HepG2 (cell line): Measurements from ENCODE around the gene SSU72. TPM values are rescaled to one million over a fixed set of nuclear protein-coding genes. Genes with fewer than 3 reads are reported as not detected.

Source experiments
- BRD4 ChIP-seq: sonication (generic); formaldehyde crosslinking; IDR thresholded peaks from 2 replicates; pipeline ENCODE4 v1.4.0; 2020; ENCODE audit warnings: missing genetic modification reagents
- ETV6 ChIP-seq: sonication (generic); formaldehyde crosslinking; conservative IDR thresholded peaks from 2 replicates; pipeline ENCODE4 v1.4.0; 2020; ENCODE audit warnings: missing genetic modification reagents
- NCOA5 ChIP-seq: sonication (generic); formaldehyde crosslinking; IDR thresholded peaks from 2 replicates; pipeline ENCODE4 v1.4.0; 2020; ENCODE audit warnings: missing genetic modification reagents
- PBX2 ChIP-seq: IDR thresholded peaks from 2 replicates; pipeline ENCODE4 v1.6.1; 2016; ENCODE audit warnings: control low read depth
- PREB ChIP-seq: sonication (generic); formaldehyde crosslinking; IDR thresholded peaks from 2 replicates; pipeline ENCODE4 v1.4.0; 2020; ENCODE audit warnings: missing genetic modification reagents
- REL ChIP-seq: sonication (generic); formaldehyde crosslinking; conservative IDR thresholded peaks from 2 replicates; pipeline ENCODE4 v1.8.0; 2022; ENCODE audit warnings: mild to moderate bottlenecking, missing genetic modification reagents, moderate library complexity
- SMARCE1 ChIP-seq: fragments of 450-650 bp; IDR thresholded peaks from 2 replicates; pipeline ENCODE4 v1.6.1; 2017; ENCODE audit warnings: borderline replicate concordance
- YEATS2 ChIP-seq: sonication (generic); formaldehyde crosslinking; IDR thresholded peaks from 2 replicates; pipeline ENCODE4 v1.4.0; 2020; ENCODE audit warnings: missing genetic modification reagents, borderline replicate concordance
- ZBTB34 ChIP-seq: sonication (generic); formaldehyde crosslinking; IDR thresholded peaks from 2 replicates; pipeline ENCODE4 v1.8.0; 2022; ENCODE audit warnings: mild to moderate bottlenecking, missing genetic modification reagents
- ZEB1 ChIP-seq: IDR thresholded peaks from 2 replicates; pipeline ENCODE4 v1.6.1; 2012; ENCODE audit warnings: mild to moderate bottlenecking, low read depth, inconsistent platforms; ENCODE audit not compliant: insufficient replicate concordance
- ZFP36 ChIP-seq: fragments of 150-350 bp; IDR thresholded peaks from 2 replicates; pipeline ENCODE4 v1.6.1; 2018; ENCODE audit warnings: borderline replicate concordance, low read length, low read depth; ENCODE audit not compliant: partially characterized antibody
- ZNF230 ChIP-seq: sonication (generic); formaldehyde crosslinking; IDR thresholded peaks from 2 replicates; pipeline ENCODE4 v1.4.0; 2020; ENCODE audit warnings: mild to moderate bottlenecking, missing genetic modification reagents
- ZNF281 ChIP-seq: sonication (generic); formaldehyde crosslinking; IDR thresholded peaks from 2 replicates; pipeline ENCODE4 v1.4.0; 2020; ENCODE audit warnings: missing genetic modification reagents, borderline replicate concordance
- ZNF543 ChIP-seq: sonication (generic); formaldehyde crosslinking; IDR thresholded peaks from 2 replicates; pipeline ENCODE4 v1.4.0; 2020; ENCODE audit warnings: mild to moderate bottlenecking, missing genetic modification reagents
- polyA plus RNA-seq, 8 experiments: library from polyadenylated mRNA; depleted of rRNA in 3 of 8; stranded (reverse) in 7 of 8; unstranded in 1 of 8; fragments of >200 nt; fragmentation: Illumina TruSeq in 4 of 8; extraction: Trizol in 4 of 8; gene quantifications; 2 replicates each; pipeline versions ENCODE4 v1.2.1 to v1.2.3, GENCODE V29; 2011 to 2016; ENCODE audit warnings: low read depth in 4 of 8, missing spikeins in 1 of 8, mixed read lengths in 1 of 8; ENCODE audit not compliant: insufficient read depth in 1 of 8
- total RNA-seq, 5 experiments: library from RNA; depleted of rRNA; stranded (reverse); fragments of >200 nt; fragmentation: Illumina TruSeq; extraction: Trizol; gene quantifications; 2 replicates each; pipeline ENCODE4 v1.2.3, GENCODE V29; 2016; ENCODE audit warnings: low read depth in 1 of 5
- TF ChIP-seq, protein P1 (sequence below): sonication (generic); formaldehyde crosslinking; IDR thresholded peaks from 2 replicates; pipeline ENCODE4 v1.4.0; 2020; ENCODE audit warnings: missing genetic modification reagents
- TF ChIP-seq, protein P2 (sequence below): sonication (generic); formaldehyde crosslinking; IDR thresholded peaks from 2 replicates; pipeline ENCODE4 v1.4.0; 2020; ENCODE audit warnings: missing genetic modification reagents
- TF ChIP-seq, protein P3 (sequence below): sonication (generic); formaldehyde crosslinking; IDR thresholded peaks from 2 replicates; pipeline ENCODE4 v1.4.0; 2020; ENCODE audit warnings: missing genetic modification reagents

Gene SSU72
- total and polyA plus RNA-seq, 2 of the 13 experiments (the other 11 are each of a cell fraction or from before 2014, with no cell fraction given): 42.8 to 67.1 TPM

DNA sequence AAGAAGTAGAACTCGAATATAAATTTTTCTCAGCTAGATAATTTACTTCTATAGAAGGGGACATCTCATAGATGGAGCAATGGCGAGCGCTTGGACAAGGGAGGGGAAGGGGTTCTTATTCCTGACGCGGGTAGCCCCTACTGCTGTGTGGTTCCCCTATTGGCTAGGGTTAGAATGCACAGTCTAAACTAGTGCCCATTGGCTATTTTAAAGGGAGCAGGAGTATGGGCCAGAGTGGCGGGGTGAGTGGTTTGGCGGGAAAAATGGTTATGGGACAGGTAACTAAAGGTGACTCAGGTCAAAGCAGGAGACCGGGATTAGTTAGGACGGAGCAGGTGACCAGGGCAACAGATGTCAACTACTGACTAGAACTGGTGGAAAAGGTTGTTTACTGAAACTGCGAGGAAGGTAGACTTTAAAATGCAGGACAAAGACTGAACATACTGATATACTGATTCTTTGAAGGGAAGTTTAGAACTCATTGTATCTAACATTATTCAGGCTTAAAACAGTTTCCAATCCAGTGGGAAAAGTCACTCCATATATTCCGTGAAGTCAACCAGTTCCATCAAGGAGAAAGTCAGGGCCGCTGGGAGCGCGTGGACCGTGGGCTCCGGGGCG is 63.6 kb downstream of the SSU72 start (continued):
- TF ChIP-seq BRD4 (CRISPR knock-in tag) (no peak), ZNF543 (CRISPR knock-in tag) (0 out of 2 replicates have a peak, but pooled peaks have one; percentile 39), REL (CRISPR knock-in tag) (0 out of 2 replicates have a peak, but pooled peaks have one; percentile 3), ETV6 (no peak), PREB (no peak), PBX2 (CRISPR knock-in tag) (no peak), SMARCE1 (no peak), ZEB1 (peak; percentile 47), ZNF230 (peak; percentile 37; the same call in 1 of the 2 replicates), YEATS2 (CRISPR knock-in tag) (no peak), ZFP36 (no peak), NCOA5 (no peak), ZBTB34 (CRISPR knock-in tag) (0 out of 2 replicates have a peak, but pooled peaks have one; percentile 31), ZNF281 (no peak)
- TF ChIP-seq, protein P1, sequence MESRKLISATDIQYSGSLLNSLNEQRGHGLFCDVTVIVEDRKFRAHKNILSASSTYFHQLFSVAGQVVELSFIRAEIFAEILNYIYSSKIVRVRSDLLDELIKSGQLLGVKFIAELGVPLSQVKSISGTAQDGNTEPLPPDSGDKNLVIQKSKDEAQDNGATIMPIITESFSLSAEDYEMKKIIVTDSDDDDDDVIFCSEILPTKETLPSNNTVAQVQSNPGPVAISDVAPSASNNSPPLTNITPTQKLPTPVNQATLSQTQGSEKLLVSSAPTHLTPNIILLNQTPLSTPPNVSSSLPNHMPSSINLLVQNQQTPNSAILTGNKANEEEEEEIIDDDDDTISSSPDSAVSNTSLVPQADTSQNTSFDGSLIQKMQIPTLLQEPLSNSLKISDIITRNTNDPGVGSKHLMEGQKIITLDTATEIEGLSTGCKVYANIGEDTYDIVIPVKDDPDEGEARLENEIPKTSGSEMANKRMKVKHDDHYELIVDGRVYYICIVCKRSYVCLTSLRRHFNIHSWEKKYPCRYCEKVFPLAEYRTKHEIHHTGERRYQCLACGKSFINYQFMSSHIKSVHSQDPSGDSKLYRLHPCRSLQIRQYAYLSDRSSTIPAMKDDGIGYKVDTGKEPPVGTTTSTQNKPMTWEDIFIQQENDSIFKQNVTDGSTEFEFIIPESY (CRISPR knock-in tag): peak; percentile 91
- TF ChIP-seq, protein P2, sequence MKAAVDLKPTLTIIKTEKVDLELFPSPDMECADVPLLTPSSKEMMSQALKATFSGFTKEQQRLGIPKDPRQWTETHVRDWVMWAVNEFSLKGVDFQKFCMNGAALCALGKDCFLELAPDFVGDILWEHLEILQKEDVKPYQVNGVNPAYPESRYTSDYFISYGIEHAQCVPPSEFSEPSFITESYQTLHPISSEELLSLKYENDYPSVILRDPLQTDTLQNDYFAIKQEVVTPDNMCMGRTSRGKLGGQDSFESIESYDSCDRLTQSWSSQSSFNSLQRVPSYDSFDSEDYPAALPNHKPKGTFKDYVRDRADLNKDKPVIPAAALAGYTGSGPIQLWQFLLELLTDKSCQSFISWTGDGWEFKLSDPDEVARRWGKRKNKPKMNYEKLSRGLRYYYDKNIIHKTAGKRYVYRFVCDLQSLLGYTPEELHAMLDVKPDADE (CRISPR knock-in tag): no peak
- TF ChIP-seq, protein P3, sequence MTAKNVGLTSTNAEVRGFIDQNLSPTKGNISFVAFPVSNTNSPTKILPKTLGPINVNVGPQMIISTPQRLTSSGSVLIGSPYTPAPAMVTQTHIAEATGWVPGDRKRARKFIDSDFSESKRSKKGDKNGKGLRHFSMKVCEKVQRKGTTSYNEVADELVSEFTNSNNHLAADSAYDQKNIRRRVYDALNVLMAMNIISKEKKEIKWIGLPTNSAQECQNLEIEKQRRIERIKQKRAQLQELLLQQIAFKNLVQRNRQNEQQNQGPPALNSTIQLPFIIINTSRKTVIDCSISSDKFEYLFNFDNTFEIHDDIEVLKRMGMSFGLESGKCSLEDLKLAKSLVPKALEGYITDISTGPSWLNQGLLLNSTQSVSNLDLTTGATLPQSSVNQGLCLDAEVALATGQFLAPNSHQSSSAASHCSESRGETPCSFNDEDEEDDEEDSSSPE (CRISPR knock-in tag): peak; percentile 49; the same call in 1 of the 2 replicates
